ENCODE measurements around the gene LAGE3. TPM values are rescaled to one million over a fixed set of nuclear protein-coding genes. Genes with fewer than 3 reads are reported as not detected.
A peak's percentile ranks its signal among the peaks of the same experiment; 100 is the strongest.

Gene LAGE3, protein sequence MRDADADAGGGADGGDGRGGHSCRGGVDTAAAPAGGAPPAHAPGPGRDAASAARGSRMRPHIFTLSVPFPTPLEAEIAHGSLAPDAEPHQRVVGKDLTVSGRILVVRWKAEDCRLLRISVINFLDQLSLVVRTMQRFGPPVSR
- polyA plus RNA-seq (2013, experiment 1 of 2; ENCODE audit: insufficient read length) = 18.8 TPM
- polyA plus RNA-seq (2013, experiment 2 of 2; ENCODE audit: insufficient read length) = 20.2 TPM

DNA sequence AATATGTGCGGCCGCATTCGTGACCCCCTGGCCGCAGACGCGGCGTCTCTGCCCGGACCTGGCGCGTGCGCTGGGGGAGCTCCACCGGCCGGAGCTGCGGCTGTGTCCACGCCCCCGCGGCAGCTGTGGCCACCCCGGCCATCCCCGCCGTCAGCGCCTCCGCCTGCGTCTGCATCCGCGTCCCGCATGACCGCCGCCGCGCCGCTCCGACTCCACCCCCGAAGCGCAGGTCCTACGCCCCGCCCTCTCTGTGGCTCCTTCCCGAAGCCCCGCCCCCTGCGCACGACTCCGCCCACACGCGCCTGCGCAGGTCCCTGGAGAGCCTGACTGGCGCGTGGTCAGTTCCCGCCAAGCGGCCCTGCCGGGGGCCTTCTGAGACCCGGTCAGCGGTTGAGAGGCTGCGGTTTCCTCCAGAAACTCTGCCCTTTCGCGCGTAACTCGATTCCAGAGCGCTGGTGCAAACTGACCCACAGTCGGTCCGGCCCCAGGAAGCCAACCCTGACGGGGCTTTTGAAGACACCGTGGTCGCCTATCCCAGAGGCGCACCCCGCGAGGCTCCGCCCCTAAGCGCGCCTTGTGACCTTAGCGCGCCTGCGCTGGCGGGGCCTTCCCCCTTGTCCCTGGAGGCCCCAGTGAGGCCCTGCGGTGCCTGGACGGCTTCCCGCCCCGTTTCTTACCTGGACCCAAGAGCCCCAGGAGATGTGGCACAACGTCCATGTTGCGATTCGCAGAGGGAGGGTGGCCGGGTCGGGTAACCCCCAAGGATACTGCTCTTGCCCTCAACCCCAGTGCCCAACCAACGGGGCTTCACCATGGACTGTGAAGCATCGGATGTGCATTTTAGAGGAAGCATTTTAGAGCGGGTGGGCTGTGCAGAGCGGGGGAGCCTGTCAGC, at the start of gene LAGE3:
LAGE3 (minus strand) TSS at position 554 of the 895 bp plus-strand sequence; CDS start at position 188, 366 bp downstream.
- peak; percentile 86 for DNase-seq

- peak; percentile 71 for DNase-seq
These were observed 48.0 kb upstream of the LAGE3 start for GRCh38 chrX:154526901-154527675.

DNA sequence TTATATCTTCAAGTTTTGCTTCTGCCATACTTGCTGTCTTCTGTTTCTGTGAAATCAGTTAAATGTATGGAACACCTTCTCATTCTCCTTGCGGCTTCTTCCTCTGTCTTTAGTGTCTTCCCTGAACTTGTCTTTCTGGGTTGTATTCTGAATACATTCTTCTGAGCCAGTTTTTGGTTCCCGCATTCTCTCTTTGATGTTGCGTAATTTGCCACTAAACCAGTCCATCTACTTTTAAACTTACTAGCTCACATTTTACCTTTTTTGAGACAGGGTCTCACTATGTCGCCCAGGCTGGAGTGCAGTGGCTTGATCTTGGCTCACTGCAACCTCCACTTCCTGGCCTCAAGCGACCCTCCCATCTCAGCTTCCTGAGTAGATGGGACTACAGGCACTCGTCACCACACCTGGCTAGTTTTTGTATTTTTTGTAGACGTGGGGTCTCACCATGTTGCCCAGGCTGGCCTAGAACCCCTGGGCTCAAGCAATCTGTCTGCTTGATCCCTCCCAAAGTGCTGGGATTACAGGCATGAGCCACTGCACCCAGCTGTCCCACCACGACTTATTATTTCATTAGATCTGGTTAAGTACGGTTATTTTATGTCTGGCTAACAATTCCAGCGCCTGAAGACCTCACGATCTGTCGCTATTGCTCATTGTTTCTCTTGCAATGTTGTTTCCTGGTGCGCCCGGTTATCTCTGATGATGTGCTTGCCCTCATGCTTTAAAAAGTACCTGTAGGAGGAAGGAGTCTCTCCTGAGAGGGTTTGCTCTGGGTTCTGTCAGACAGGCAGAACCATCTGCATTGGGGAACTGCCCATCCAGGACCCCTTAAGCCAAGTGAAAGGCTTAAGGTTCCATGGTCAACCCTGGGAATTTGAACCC, 46.8 kb upstream of the LAGE3 start:
- DNase-seq = no peak

GRCh38 chrX:154519389-154519788, 40.3 kb upstream of the LAGE3 start:
- DNase-seq = no peak

DNA sequence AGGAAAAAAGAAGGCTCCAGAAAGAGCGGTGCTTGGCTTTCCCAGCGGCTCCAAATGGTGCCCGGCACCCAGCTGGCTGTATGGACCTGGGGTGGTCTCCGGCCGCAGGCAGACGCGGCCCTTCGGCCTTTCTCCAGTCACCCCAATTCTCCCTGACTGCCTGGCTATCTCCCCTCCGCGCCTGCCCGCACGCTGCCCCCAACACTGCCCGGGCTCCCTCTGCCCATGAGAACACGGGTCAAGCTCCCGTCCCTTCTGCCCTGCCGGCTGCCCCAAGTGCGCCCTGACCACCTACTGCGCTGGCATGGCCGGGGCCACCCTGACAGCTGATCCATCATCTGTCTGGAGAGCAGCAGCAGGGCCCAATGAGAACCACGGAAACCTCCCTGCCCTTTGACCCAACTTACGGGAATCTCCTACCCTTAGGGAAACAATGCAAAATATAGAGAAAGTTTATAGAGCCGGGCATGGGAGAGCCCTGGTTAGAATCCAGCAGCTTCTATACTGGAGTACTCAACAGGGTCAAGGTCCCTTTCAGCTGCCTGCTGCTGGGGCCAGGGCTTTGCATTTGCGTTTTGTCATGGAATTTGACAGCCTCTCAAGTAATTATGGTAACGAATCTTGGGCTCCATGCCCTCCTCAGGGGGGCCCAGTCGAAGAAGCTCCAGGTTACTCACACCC, 38.2 kb upstream of the LAGE3 start:
- DNase-seq = no peak

DNA sequence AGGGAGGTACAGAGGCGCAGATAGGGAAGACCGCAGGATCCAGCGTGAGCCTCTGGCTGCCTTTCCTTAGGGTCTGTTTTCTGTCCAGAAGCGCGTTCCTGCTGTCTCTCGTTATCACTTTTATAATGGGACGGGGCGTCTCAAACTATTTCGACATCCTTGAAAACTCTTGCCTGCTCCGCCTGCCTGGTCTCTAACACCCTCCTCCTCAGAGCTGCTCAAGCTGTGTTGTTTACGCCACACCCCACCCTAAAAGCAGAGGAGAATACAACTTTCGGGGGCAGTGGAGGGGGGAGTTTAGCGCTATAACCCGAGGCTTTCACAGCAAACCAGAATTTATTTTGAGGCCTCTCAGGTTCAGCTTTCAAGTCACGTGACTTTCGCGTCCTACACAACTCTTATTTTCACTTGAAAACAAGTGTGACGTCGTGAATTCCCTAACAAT, 37.6 kb upstream of the LAGE3 start:
- peak; percentile 35 for DNase-seq

- peak; percentile 89 for DNase-seq
These were observed 37.0 kb upstream of the LAGE3 start, which contains the start of gene FAM3A for GRCh38 chrX:154515966-154516655. TSS of gene FAM3A (minus strand) at chrX:154516232. CDS start at chrX:154515772, 460 bp downstream.

DNA sequence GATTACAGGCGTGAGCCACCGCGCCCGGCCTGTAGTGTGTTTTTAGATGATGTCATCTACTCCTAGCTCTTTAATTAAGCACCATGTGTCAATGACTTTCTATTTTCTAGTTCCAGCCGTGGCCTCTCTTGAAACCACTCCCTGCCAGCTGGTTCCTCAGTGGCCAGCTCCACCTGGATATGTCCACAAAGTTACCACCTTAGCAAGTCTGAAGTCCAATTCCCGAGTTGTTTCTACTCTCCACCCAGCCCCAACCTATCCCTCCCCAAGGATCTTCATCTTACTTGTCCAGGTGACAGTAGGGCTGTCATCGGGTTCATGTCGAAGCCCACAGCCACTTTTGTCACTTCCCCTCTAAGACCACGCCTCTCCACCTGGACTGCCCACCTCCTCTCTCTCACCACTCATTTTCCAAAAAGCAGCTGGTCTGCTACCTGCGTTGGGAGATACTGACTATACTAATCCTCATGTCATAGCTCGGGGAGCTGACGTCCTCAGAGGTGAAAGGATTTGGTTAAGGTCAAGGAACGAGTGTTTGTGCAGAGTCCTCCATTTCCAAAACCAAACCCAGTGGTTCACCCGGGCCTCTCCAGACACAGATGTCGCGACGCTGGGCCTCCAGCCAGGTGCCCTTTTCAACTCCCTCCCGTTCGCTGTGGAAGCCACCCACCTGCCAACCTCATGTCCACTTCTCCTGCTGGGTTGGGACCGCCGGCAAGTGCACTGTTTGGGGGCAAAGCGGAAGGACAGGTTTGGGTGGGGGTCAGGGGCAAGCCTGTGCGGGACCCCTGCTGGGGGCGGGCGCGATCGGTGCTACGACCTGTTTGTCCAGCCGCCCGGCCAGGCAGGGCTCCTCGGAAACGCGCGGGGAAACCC, 36.2 kb upstream of the LAGE3 start:
- DNase-seq = no peak

GRCh38 chrX:154513716-154514115, 34.6 kb upstream of the LAGE3 start:
- DNase-seq = no peak

DNA sequence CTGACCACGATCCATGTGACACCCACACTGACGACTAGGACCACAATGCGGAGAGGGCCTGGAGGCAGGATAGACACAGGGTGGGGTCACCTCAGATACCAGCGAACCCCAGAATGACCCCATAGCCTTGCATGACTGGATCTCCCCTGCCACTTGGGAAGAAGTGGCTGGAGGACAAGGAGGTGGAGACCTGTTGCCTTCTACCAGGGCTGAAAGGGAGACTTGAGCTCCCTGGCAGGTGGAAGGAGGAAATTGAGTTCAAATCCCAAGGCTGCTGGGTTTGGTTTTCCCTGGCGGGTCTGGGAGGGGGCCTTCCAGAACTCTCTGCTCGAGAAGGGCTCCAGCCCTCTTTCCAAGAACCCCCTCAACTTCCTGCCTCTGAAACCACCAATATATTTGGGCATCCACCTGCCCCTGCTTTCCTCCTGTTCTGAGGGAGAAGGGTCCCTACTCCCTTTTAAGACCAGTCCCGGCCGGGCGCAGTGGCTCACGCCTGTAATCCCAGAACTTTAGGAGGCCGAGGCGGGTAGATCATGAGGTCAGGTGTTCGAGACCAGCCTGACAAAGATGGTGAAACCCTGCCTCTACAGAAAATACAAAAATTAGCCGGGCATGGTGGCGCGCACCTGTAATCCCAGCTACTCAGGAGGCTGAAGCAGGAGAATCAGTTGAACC, 33.9 kb upstream of the LAGE3 start:
- no peak for DNase-seq

- no peak for DNase-seq
These were observed 32.7 kb upstream of the LAGE3 start for GRCh38 chrX:154511761-154512160.

- no peak for DNase-seq
These were observed 30.4 kb upstream of the LAGE3 start for GRCh38 chrX:154509455-154509854.

DNA sequence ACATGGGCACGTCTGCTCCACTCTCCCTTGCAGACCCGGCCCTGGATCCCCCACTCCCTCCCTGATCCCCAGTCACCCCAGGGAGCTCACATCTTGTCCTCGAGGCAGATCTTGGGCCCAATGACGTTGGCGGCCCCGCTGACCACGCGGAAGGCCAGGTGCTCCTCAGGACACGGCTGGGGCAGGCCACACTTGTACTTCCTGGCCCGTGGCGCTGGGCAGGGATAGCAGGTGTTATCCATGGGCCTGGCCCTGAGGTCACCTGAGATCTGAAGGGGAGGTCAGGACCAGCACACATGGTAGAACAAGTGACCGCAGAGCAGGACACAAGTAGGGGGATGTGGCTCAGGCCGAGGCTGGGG, 29.3 kb upstream of the LAGE3 start:
- no peak for DNase-seq

- DNase-seq = no peak
These were observed 28.7 kb upstream of the LAGE3 start for GRCh38 chrX:154507673-154508383.

- DNase-seq = no peak
These were observed 27.6 kb upstream of the LAGE3 start for GRCh38 chrX:154506483-154507332.

- DNase-seq = peak; percentile 23
These were observed 26.7 kb upstream of the LAGE3 start for GRCh38 chrX:154505734-154506133.

GRCh38 chrX:154502989-154503388, 23.9 kb upstream of the LAGE3 start:
- DNase-seq = no peak
